HG03439 (cell line): ENCODE data around the gene SIM2.

ENCODE experiments used
- ATAC-seq: cut with Tn5 transposase; IDR thresholded peaks from one replicate; pipeline ENCODE4 v1.9.1; 2021; ENCODE audit warnings: mild to moderate bottlenecking, moderate library complexity; ENCODE audit not compliant: unreplicated experiment

Gene SIM2

DNA sequence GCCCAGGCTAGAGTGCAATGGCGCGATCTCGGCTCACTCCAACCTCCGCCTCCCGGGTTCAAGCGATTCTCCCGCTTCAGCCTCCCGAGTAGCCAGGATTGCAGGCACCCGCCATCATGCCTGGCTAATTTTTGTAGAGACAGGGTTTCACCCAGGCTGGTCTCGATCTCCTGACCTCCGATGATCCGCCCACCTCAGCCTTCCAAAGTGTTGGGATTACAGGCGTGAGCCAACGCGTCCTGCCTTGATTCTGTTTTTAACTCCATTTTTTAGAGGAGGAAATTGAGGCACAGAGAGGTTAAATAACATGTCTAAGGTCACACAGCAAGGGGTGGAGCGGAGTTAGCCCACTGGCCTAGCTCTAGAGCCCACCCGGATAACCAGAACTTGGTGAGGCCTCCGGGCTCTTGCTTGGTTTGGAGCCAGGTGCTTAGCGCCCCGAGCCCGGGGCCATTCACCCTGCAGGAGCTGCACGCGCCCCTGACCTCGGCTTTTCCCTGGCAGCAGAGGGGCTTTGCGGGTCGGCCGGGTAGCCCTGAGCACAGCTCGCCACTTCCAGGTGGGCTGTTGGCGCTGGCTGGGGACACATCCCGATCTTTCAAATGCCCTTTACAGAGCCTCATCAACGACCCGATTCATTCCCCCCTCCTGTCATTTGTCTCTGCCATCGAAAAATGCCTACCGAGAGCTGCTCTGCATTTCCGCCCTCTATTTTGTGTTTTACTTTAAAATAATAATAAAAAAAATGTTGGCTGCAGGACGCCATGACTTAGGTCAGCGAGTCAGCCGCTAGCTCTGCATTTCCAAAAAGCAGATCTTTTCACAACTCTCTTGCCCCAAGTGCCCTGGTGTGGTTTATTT, 11.2 kb downstream of the SIM2 start:
- no peak for ATAC-seq

DNA sequence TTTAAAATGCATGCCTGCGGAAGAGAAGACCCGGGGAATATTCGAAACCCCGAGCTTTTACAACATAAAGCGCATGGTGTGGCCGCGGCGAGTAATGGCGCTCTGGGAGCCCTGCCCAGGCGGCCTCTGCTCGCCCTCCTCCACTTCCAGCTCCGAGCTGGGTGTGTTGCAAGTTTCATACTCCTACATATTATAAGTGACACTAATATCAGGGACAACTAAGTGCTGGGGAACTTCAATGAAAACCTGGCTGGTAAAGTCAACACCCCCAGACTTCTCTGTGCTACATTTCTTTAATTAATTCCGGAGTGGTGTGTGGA, 11.8 kb downstream of the SIM2 start:
- ATAC-seq = no peak

DNA sequence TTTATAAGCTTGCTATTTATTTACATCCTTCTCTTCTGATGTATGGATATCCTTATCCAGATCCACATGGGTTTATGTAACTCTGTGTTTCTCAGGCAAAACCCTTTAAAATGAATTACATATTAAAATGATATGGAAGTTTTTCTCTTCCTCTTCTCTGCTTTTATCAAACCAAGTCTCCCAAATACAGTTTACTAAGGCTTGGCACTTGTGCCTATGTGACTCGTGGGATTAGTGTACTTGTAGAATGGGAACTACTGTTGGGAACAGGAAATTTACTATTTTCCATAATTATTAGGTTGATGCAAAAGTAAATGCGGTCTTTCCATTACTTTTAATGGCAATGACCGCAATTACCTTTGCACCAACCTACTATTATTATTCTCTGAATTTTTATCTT, 14.8 kb downstream of the SIM2 start:
- no peak for ATAC-seq

DNA sequence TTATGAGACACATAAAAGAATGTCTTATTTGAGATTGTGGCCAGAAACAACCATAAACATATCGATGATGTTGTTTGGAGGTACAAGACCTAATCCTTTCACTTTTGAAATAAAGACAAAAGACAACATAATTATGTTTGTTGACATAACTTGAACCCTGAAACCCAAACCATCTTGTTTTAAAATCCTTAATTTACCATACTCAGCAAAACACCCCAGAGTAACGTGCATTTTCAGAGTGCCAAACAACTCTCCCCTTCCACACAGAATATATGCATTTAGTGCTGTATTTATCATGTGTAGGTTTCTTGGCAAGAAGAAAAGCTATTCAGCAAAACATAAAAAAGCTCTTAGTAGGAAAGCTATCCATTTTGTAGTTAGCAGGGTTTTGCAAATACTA, 17.5 kb downstream of the SIM2 start:
- no peak for ATAC-seq

DNA sequence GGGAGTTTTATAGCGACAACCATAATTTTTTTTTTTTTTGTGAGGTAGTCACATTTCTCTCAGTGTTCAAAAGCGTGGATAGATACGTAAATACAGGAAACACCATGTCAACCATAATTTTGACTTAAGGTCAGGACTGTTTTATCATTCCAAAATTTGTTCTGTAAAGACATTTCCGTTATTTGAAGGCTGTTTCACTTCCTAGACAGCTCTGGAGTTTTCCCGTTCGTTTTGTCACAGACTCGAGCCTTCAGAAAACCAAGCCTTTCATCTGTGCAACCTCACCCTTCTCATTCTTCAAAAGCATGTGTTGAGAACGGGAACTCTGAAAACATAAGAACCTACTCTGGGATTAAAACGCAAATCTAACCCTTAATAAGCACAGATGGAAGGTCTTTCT, 17.9 kb downstream of the SIM2 start:
- no peak for ATAC-seq

DNA sequence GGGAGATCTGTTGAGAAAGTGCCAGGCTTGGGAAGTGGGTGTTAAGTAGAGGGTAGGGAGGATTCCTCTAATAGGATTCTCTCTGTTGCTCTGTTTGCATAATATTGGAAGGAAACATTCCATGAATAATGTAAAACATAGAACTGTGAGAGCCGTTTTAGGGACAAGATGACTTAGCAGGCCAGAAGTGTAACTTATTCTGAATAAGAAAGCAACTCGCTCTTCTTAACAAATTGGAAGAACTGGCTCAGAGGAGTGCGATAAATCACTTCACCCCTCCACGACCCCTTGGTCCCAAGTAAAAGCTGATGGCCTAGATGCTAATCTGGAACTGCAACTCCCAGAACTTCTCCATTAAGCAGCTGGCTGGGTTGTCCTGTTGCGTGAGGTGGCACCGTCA, 19.1 kb downstream of the SIM2 start:
- ATAC-seq = no peak

DNA sequence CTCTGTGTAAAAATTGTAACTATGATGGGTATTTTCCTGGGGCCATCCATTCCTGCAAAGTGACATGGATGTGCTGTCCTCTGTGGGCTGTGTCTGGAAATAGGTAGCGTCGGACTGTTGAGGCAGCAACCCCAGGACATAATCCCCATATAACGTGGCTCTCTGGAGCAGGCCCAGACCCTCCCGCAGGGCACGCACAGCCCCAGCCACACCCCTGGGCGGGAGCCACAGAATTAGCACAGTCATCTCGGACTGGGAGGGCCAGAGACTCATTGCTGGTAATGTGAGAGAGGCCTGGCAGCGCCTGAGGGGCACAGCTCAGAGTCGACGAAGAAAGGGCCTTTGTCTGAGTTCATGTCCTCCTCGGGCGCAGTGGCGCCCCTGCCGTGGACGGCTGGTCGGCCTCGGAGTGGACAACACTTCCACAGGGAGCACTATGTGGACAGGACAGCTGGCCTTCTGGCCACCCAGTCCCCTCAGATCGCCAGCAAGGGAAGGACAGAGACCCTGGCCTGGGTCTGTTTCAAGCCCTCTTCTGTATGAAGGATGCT, 20.1 kb downstream of the SIM2 start:
- no peak for ATAC-seq

DNA sequence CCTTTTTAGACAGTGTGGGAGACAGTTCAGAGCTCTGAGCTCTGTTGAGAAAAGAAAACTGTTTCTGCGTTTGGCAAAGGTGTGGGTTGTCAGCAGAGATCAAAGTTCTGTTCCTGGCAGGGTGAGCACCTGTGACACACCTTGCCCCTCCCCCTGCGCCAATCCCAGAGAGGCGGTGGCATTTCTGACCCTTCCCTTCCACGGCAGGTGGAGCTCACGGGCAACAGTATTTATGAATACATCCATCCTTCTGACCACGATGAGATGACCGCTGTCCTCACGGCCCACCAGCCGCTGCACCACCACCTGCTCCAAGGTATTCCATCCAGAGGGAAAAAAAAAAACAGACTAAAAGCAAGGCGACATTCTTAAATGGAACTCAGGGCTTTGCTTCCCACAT, 20.7 kb downstream of the SIM2 start:
- no peak for ATAC-seq

DNA sequence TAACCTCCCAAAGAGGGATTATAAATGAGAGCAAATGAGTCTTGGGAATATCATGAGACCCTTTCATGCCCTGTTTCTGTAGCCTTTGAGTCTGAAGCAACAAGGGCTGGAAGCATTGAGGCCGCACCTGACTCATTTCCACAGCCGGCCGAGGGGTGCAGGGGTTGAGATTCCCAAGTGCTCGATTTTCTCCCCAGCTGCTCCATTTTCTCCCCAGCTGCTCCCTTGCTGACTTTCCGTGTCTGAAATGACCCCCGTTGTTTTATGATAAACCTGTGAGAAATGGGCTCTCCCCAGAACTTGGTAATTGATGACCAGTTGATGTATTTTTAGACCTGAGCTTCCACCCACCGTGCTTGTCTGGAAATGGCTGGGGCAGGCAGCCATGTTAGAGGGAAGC, 22.9 kb downstream of the SIM2 start:
- no peak for ATAC-seq

DNA sequence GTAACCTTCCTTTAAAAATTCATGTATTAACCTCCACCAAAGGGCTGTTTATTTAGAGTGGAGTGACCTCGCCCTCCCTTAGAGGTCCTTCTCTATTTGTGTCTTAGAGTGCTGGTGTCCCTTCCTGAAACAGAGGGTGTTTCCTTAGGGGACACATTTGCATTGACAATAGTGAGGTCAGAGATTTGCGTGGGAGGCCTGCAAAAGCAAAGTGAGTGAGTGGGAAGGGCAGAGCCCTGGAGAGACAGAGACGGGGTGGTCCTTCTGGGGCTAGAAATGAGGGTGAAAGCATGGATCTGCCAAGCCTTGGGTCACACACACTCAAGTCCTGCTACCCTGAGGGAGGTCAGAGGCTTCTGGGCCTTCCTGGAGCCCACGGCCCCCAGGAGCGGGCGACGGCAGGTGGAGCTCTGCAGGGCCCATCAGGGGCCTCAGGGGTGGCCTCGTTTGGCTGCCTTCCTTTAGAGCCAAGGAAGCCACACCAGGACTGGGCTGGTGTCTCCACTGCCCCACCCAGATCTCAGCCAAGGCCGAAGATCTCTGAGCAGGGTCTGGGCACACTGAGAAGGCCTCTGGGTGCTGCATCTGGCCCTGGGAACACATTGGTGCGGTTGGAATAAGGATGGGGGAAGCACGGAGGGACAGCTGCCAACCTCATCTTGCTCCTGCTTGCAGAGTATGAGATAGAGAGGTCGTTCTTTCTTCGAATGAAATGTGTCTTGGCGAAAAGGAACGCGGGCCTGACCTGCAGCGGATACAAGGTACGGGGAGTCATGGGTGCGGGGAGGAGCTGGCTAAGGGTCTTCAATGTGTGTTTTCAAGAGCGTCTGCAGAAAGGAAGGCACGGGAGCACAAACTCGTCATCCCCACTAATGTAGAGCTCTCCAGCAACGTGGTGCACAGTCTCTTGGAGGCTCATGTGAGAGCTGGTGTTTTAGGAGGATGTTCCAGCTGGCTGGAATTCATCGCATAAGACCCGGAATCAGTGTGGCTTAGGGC, 23.8 kb downstream of the SIM2 start:
- ATAC-seq = no peak

DNA sequence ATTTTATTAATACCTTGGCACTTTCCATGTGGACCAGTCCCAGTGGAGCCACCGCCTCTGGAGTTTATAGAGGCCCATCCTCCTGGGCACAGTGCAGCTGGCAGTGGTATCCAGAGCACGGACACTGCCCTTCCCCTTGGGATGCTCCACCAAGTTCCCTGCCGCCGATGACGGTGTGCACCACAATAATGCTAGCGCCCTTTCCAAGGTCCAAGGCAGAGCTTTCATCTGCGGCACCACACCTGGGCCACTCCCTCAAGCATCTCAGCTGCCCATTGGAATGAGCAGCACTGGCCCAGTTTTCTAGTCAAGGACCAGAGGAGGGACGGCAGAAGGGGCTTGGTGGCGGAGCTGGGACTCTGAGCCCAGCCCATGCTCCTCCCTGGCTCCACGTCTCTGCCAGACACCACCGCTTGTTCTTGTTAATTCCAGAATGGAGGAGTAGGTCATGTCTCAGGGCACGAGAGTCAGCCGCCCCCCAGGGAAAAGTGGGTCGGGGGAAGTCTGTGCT, 24.5 kb downstream of the SIM2 start:
- ATAC-seq = no peak

DNA sequence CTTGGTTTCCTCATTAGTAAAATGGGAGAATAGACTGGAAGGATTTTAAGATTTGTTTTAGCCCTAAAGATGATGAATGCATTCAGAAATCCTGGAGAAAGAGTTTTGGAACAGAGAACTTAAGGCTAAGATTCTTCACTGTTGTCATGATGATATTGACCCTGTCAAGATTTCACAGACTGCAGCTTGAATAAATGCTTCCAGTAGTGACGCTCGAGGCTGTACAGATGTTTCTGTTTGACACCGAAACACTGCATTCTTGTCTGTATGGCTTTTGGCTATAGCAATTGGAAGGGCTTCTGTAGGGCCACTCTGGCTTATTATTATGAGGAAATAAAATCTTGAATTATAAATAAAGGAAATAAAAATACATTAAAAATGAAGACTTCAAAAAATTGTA, 25.7 kb downstream of the SIM2 start:
- no peak for ATAC-seq

DNA sequence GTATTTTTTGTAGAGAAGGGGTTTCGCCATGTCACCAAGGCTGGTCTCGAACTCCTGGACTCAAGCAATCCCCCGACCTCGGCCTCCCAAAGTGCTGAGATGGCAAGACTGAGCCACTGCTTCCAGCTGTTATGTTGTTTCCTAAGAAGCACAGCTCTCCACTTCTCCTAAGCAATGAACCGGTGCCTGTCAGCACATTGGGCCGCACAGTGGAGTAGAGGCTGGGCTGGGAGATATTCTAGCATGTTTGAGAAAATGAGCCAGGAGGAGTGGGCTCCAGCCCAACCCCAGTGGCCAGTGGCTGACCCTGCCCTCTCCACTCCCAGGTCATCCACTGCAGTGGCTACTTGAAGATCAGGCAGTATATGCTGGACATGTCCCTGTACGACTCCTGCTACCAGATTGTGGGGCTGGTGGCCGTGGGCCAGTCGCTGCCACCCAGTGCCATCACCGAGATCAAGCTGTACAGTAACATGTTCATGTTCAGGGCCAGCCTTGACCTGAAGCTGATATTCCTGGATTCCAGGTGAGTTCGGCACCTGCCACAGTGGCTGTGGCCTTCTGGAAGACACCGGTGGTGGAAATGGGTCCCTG, 27.0 kb downstream of the SIM2 start:
- no peak for ATAC-seq

DNA sequence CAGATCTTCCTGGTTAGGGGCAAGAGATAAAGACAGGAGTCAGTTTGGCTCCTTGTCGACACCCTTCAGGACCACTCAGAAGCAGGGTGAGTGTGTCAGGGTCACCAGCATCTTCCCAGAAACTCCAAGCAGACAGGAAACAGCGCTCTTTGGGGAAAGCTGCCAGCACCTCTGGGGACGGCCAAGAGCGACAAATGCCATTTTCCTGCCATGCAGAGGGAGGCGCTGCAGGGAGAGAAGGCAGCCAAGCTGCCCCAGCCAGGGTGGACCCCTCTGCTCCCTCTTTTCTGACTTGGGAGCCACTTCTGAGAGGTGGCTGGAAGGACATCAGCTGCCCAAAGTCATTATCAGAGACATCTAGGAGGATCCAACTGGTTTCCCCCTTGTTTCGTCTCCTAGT, 29.0 kb downstream of the SIM2 start:
- ATAC-seq = no peak

DNA sequence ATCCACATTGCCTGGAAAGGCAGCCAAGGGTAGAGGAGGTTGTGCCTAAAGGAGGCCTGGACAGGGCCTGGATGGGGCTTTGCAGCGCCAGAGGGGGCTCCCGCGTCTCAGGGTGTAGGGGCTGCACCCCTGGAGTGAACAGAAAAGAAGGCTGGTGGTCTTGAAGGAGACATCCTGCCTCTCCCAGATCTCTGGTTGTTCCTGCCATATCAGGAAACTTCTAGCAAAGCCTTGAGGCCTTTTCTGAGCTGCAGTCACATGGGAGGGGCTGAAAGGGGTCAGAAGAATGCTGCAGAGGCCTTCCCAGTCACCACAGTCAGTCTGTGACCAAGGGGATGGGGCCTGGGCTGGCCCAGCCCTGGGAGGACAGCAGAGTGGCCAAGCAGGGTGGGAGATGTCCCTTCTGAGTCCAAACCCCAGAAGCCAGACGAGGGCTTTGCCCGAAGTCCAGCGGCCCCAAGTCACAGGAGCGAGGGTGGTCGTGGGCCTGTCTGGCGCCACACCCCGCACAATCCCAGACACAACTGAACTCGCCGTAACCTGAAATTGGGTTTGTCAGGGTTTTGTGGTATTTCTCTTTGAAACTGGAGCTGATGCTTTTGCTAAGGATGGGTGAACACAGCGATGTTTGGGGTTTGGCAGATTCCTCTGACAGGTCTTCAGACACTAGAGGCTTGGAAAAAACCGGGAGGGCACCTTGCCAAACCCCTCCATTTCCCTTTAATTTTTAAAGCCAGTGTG, 29.6 kb downstream of the SIM2 start:
- no peak for ATAC-seq

DNA sequence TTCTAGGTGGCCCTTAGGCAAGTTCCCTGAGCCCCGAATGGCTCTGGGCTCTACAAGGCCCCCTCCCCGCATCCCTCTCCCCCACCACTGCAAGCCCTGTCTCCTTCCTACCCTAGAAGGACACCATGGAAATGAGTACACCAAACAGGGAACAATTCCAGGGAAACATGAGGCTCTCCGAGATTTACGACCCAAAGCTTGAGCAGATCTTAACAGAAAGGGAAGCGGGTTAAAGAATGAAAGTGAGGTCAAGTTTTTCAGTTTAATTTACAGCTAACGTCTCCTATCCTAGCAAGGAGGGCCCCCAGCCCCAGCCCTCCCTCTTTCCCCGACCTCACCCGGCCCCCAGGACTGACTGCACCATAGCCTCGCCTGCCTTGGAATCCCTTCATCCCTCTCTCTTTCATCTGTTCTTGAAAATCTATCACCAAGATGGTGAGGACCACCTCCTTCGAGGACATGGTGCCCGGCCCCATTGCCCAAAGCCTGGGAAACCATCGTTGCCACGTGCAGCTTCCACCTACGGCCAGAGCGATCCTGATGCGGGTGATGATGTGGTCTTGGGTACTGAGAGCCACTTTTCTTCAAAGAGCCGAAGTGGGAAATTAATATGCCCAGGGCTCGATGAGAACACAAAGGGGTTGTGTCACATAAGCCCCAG, 30.5 kb downstream of the SIM2 start:
- no peak for ATAC-seq

DNA sequence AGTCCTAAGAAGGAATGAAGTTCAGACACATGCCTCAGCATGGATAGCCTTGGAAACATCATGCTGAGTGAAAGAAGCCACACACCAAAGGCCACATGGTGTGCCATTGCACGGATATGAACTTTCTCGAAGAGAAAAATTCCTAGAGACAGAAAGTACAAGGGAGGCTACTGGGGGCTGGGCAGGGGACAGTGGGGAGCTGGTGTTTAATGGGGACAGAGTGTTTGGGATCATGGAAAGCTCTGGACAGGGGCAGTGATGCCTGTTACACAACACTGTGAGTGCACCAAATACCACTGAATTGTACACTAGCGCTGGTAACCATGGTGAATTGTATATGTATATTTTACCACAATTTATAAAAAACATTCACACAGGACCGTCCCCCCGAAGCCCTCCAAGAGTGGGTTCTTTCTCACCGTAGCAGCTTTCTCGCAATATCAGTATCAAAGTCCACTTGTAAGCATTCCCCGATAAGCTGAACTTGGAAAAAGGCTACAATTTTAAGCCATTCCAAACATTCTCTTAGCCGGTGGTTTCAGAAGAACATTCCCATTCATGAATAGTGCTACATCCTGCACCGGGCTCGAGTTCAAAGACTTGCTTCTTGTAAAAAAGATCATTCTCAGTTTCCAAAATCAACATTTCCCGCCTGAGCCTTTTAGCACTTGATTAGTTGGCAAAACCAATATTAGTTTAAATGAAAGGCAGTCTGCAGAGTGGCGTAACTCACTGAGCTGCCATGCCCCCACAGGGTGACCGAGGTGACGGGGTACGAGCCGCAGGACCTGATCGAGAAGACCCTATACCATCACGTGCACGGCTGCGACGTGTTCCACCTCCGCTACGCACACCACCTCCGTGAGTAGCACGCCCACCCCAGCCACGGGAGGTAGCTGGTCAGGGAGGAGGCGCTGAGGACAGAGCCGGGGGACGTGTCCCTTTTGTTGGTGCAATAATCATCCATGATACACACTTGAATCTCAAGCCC, 31.7 kb downstream of the SIM2 start:
- ATAC-seq = no peak

DNA sequence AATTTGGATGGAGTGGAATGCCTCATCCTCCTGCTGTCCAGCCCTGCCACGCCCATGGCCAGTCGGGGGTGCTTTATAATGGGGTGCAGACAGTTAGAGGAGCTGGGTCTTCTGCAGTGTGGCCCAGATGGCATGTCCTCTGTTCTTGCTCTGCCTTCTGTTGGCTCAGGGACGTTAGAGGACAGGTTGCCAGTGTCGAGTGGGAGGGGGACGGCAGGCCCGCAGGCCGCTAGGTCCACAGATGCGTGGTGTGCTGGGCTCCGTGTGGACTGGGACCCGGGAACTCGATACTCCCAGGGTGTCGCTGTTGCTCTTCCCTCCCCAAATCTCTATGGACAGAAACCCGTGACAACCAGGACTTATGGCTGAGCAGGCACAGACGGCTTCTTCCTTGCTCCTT, 33.3 kb downstream of the SIM2 start:
- no peak for ATAC-seq

DNA sequence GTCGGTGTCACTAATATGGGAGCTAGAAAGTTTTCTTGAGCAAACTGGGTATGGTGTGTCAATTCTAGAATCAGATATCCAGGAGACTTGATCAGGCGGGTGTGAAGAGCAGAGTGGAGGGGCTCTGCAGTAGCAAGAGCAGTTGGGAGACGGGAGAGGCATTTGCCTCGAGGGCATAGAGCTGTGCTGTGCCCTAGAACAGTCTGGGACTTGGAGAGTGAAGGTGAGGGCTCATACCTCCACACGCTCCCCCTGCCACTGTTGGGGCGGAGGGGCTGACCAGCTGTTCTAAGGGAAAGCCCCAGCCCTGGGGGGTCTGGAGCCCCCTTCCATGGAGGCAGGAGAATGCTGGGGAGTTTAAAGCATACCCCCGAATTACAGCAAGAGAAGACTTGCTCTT, 33.8 kb downstream of the SIM2 start:
- ATAC-seq = no peak
